ENCODE measurements around the gene CPNE5. TPM values are rescaled to one million over a fixed set of nuclear protein-coding genes. Genes with fewer than 3 reads are reported as not detected.

Gene CPNE5
- total RNA-seq, 1 experiment from 2014 or later = not detected

- no peaks in the 10 kb centered on the region for H3K36me3 ChIP-seq (ENCODE audit: control insufficient read depth, insufficient read depth, low read length)
- Mint-ChIP-seq H3K4me1 (ENCODE audit: low read depth, unreplicated experiment) (peaks cover 8% of the 10 kb centered on the region), H3K4me3 (ENCODE audit: unreplicated experiment) (no peak overlapping the region), H3K27ac (ENCODE audit: unreplicated experiment) (no peak overlapping the region), H3K27me3 (ENCODE audit: insufficient read depth, unreplicated experiment) (no peaks in the 10 kb centered on the region), H3K36me3 (ENCODE audit: insufficient read depth, unreplicated experiment) (no peaks in the 10 kb centered on the region), H3K9me3 (ENCODE audit: unreplicated experiment) (no peaks in the 10 kb centered on the region)
- ChIA-PET POLR2A (no interaction called here), CTCF (no interaction called here)
- no TSS peak for BruUV-seq (replicated peaks)
- H3K4me1 ChIP-seq = peaks cover 6% of the 10 kb centered on the region; the same call in 1 of the 2 replicates
- intact Hi-C loops (cut with micrococcal nuclease; ENCODE audit: unreplicated experiment) = no loop called here
- H3K9me3 ChIP-seq = no peaks in the 10 kb centered on the region
- H3K27me3 ChIP-seq (replicated peaks; ENCODE audit: control insufficient read depth, insufficient read depth, low read length) = no peaks in the 10 kb centered on the region
- no peak for TF ChIP-seq CTCF (IDR thresholded peaks at IDR 0.05; ENCODE audit: insufficient read depth in 1 of 2, low read depth in 1 of 2, low read length in 1 of 2, severe bottlenecking in 1 of 2, unreplicated experiment in 1 of 2)
- DNase-seq = no peak
- H3K4me3 ChIP-seq (ENCODE audit: low read depth, low read length) = no peak overlapping the region
Measured at GRCh38 chr6:36844232-36845170, 5.3 kb upstream of the CPNE5 start.

- Mint-ChIP-seq H3K4me3 (ENCODE audit: unreplicated experiment) (no peak overlapping the region), H3K4me1 (ENCODE audit: low read depth, unreplicated experiment) (peaks cover 2% of the 10 kb centered on the region), H3K27ac (ENCODE audit: unreplicated experiment) (no peak overlapping the region), H3K27me3 (ENCODE audit: insufficient read depth, unreplicated experiment) (peaks cover 3% of the 10 kb centered on the region), H3K36me3 (ENCODE audit: insufficient read depth, unreplicated experiment) (no peaks in the 10 kb centered on the region), H3K9me3 (ENCODE audit: unreplicated experiment) (no peaks in the 10 kb centered on the region)
- no peaks in the 10 kb centered on the region for H3K9me3 ChIP-seq
- BruUV-seq (replicated peaks) = no TSS peak
- DNase-seq = no peak
- peaks cover 1% of the 10 kb centered on the region; the same call in 1 of the 2 replicates for H3K27me3 ChIP-seq (replicated peaks; ENCODE audit: control insufficient read depth, insufficient read depth, low read length)
- H3K4me1 ChIP-seq = peaks cover 6% of the 10 kb centered on the region; the same call in 1 of the 2 replicates
- no peak for TF ChIP-seq CTCF (IDR thresholded peaks at IDR 0.05; ENCODE audit: insufficient read depth in 1 of 2, low read depth in 1 of 2, low read length in 1 of 2, severe bottlenecking in 1 of 2, unreplicated experiment in 1 of 2)
- H3K36me3 ChIP-seq (ENCODE audit: control insufficient read depth, insufficient read depth, low read length) = no peaks in the 10 kb centered on the region
- POLR2A ChIA-PET = no interaction called here
- intact Hi-C loops (cut with micrococcal nuclease; ENCODE audit: unreplicated experiment) = no loop called here
- H3K4me3 ChIP-seq (ENCODE audit: low read depth, low read length) = no peak overlapping the region
- CTCF ChIA-PET = no interaction called here
Measured at GRCh38 chr6:36843170-36843569, 3.9 kb upstream of the CPNE5 start.

GRCh38 chr6:36841756-36842155, 2.5 kb upstream of the CPNE5 start:
- H3K36me3 Mint-ChIP-seq (ENCODE audit: insufficient read depth, unreplicated experiment) = no peaks in the 10 kb centered on the region
- Histone ChIP-seq H3K9me3 (no peaks in the 10 kb centered on the region), H3K4me1 (peaks cover 6% of the 10 kb centered on the region; the same call in 1 of the 2 replicates), H3K36me3 (ENCODE audit: control insufficient read depth, insufficient read depth, low read length) (no peaks in the 10 kb centered on the region), H3K27me3 (replicated peaks; ENCODE audit: control insufficient read depth, insufficient read depth, low read length) (peaks cover 1% of the 10 kb centered on the region; the same call in 1 of the 2 replicates), H3K4me3 (ENCODE audit: low read depth, low read length) (no peak overlapping the region)
- CTCF ChIA-PET = no interaction called here
- peaks cover 3% of the 10 kb centered on the region for H3K27me3 Mint-ChIP-seq (ENCODE audit: insufficient read depth, unreplicated experiment)
- no peaks in the 10 kb centered on the region for H3K4me1 Mint-ChIP-seq (ENCODE audit: low read depth, unreplicated experiment)
- POLR2A ChIA-PET = no interaction called here
- H3K27ac Mint-ChIP-seq (ENCODE audit: unreplicated experiment) = no peak overlapping the region
- DNase-seq = no peak
- no peaks in the 10 kb centered on the region for H3K9me3 Mint-ChIP-seq (ENCODE audit: unreplicated experiment)
- TF ChIP-seq CTCF (IDR thresholded peaks at IDR 0.05; ENCODE audit: insufficient read depth in 1 of 2, low read depth in 1 of 2, low read length in 1 of 2, severe bottlenecking in 1 of 2, unreplicated experiment in 1 of 2) = no peak
- no TSS peak for BruUV-seq (replicated peaks)
- H3K4me3 Mint-ChIP-seq (ENCODE audit: unreplicated experiment) = no peak overlapping the region
- intact Hi-C loops (cut with micrococcal nuclease; ENCODE audit: unreplicated experiment) = no loop called here
